Subcutaneous preadipocyte (primary cell): ENCODE data around the gene NCBP1. TPM values are rescaled to one million over a fixed set of nuclear protein-coding genes. Genes with fewer than 3 reads are reported as not detected.

ENCODE experiments used
- total RNA-seq: library from RNA; depleted of rRNA; stranded (reverse); fragments of >200 nt; gene quantifications from 2 replicates; pipeline ENCODE4 v1.2.3, GENCODE V29; 2012

The NCBP1 gene, protein sequence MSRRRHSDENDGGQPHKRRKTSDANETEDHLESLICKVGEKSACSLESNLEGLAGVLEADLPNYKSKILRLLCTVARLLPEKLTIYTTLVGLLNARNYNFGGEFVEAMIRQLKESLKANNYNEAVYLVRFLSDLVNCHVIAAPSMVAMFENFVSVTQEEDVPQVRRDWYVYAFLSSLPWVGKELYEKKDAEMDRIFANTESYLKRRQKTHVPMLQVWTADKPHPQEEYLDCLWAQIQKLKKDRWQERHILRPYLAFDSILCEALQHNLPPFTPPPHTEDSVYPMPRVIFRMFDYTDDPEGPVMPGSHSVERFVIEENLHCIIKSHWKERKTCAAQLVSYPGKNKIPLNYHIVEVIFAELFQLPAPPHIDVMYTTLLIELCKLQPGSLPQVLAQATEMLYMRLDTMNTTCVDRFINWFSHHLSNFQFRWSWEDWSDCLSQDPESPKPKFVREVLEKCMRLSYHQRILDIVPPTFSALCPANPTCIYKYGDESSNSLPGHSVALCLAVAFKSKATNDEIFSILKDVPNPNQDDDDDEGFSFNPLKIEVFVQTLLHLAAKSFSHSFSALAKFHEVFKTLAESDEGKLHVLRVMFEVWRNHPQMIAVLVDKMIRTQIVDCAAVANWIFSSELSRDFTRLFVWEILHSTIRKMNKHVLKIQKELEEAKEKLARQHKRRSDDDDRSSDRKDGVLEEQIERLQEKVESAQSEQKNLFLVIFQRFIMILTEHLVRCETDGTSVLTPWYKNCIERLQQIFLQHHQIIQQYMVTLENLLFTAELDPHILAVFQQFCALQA
- 37.8 and 57.7 TPM in 2 replicates for total RNA-seq

DNA sequence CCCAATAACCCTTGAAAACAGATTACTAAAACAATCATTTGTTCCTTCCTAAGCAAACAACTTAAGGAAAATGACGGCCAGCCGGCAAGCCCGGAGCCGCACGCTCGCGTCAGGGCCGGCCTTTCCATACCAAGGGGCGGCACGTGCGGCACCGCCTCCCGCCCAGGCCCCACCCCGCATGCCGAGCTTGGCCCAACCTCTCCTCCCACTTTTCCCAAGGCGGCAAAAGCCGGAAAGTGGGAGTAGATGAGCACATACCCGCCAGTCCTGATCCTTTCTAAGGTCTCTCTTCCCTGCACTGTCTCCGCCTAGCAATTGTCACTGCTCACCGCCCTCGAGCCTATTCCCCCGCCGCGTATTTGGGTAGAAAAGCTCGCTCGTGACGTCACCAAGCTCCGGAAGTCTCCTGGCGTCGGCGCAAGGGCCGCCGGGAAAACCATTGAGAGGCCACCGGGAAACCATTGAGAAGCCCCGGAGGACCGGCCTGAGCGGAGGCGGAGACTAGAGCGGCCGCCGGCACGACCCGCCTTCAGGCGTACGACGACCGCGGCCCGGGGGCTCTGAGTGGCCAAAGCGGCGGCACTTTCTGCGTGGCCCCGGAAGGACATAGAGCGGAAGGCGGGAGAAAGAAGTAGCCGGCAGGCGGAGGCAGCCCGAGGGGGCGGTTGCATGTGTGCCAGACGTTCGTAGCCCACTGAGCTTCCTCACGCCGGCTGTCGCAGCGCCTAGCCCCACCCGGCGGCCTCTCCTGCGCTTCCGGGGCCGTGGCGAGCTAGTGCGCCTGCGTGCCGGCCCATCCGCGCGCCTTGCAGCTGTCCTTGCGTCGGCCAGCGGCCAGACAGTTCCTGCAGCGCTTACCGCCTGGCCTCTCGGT is at the start of gene NCBP1, which contains the start of gene TSTD2:
Gene NCBP1, plus strand, starts transcription at position 837 of the 874 bp plus-strand sequence. CDS start 61 bp downstream, outside the sequence.
Gene TSTD2, minus strand, starts transcription at position 384 of the 874 bp plus-strand sequence. CDS start 5,806 bp downstream, outside the sequence.

DNA sequence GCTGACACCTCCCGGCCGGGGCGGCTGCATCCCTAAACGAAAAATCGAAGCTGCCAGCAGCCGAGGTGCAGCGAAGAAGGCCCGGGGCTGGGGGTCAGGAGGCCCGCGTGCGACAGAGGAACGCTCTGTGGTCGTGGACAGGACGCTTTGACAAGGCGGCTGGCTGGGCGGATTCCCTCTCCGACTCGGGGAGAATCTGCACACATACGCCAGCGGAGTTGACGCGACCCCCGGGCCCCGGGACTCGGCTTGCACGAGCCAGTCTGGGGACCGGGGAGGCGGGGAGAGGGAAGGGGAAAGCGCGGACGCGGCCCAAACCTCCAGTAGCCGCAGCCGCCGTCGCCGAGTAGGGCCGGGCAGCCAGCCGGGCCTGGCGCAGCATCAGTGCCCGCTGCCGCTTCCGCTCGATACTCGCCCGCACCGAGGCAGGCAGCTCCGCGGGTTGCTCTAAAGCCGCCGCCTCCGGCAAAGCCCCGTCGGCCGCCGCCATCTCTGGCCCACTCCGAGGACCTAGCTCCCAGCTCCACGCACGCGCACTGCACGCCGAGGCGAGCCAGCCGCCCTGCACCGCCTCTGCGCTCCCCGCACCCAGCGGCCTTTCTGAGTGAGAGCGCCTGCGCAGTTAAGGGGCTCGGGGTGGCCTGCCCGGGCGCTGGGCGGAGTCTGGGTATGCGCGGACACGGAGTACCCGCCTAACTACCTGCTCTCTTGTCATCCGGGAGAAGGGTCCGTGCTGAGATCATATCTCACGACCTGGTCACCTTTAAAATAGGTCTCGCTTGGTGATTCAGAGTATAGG is 63.4 kb downstream of the NCBP1 start, which contains the start of gene XPA:
Gene XPA, minus strand, starts transcription at position 538 of the 799 bp plus-strand sequence. Its CDS starts 48 bp downstream, at position 490.

Other genes starting within 250 kb of the NCBP1 start
- gene TDRD7, start 221.7 kb upstream of the NCBP1 start, total RNA-seq, result 6.6 and 7.6 TPM in 2 replicates
- under 0.01 and 0.37 TPM in 2 replicates for gene TMOD1, start 132.2 kb upstream of the NCBP1 start, total RNA-seq
- gene TSTD2, start 453 bp upstream of the NCBP1 start, total RNA-seq, result 8.4 and 8.5 TPM in 2 replicates
- gene XPA, start 63.5 kb downstream of the NCBP1 start, total RNA-seq, result 5.9 TPM in 2 replicates
- gene FOXE1, start 219.4 kb downstream of the NCBP1 start, total RNA-seq, result not detected in 2 replicates